Liver (tissue), 9 donors: Measurements from ENCODE around the gene SAFB2. TPM values are rescaled to one million over a fixed set of nuclear protein-coding genes. Genes with fewer than 3 reads are reported as not detected.

Experiments
- DNase-seq: peaks from one replicate; pipeline ENCODE4 v3.0.0-alpha.2; 2017; ENCODE audit warnings: low spot score
- H3K27ac ChIP-seq, 2 donors: one replicate each; pipeline ENCODE4 v1.7.0; 2013; ENCODE audit warnings: inconsistent platforms in 2 of 2, low read length in 2 of 2, control low read depth in 1 of 2, low read depth in 1 of 2, mild to moderate bottlenecking in 1 of 2
- H3K27me3 ChIP-seq, 4 donors: one replicate each; pipeline versions ENCODE4 v1.6.1 to v1.7.0; 2013; ENCODE audit warnings: low read length in 3 of 4, inconsistent platforms in 1 of 4, mild to moderate bottlenecking in 1 of 4, moderate library complexity in 1 of 4; ENCODE audit not compliant: control insufficient read depth in 4 of 4, insufficient read depth in 4 of 4
- H3K36me3 ChIP-seq, 4 donors: one replicate each; pipeline versions ENCODE4 v1.6.1 to v1.7.0; 2013; ENCODE audit warnings: low read length in 3 of 4, mild to moderate bottlenecking in 3 of 4, low read depth in 1 of 4, moderate library complexity in 1 of 4; ENCODE audit not compliant: control insufficient read depth in 4 of 4, insufficient read depth in 3 of 4
- H3K4me1 ChIP-seq, 4 donors: one replicate each; pipeline versions ENCODE4 v1.6.1 to v1.7.0; 2013; ENCODE audit warnings: low read length in 3 of 4, mild to moderate bottlenecking in 3 of 4, moderate library complexity in 1 of 4; ENCODE audit not compliant: control insufficient read depth in 4 of 4, insufficient read depth in 4 of 4
- H3K4me3 ChIP-seq, 3 donors: one replicate each; pipeline versions ENCODE4 v1.6.1 to v1.7.0; 2013; ENCODE audit warnings: low read length in 3 of 3, control low read depth in 1 of 3, low read depth in 1 of 3, mild to moderate bottlenecking in 1 of 3
- H3K9ac ChIP-seq, 2 donors: one replicate each; pipeline ENCODE4 v1.7.0; 2013; ENCODE audit warnings: low read length in 2 of 2, mild to moderate bottlenecking in 2 of 2, moderate library complexity in 2 of 2, control low read depth in 1 of 2, low read depth in 1 of 2
- H3K9me3 ChIP-seq, 4 donors: one replicate each; pipeline versions ENCODE4 v1.6.1 to v1.7.0; 2013; ENCODE audit warnings: low read length in 3 of 4; ENCODE audit not compliant: control insufficient read depth in 4 of 4
- EGR1 ChIP-seq, 2 donors: IDR thresholded peaks; 2 replicates each; pipeline ENCODE4 v1.6.1; 2016 to 2018; ENCODE audit warnings: antibody characterized with exemption in 2 of 2, low read depth in 2 of 2
- FOXA1 ChIP-seq: IDR thresholded peaks from 2 replicates; pipeline ENCODE4 v1.6.1; 2016; ENCODE audit warnings: antibody characterized with exemption
- FOXA2 ChIP-seq: IDR thresholded peaks from 2 replicates; pipeline ENCODE4 v1.6.1; 2016; ENCODE audit warnings: antibody characterized with exemption
- GABPA ChIP-seq, 2 donors: IDR thresholded peaks in 1 of 2; conservative IDR thresholded peaks in 1 of 2; 2 replicates each; pipeline ENCODE4 v1.6.1; 2016; ENCODE audit warnings: antibody characterized with exemption in 2 of 2, mild to moderate bottlenecking in 1 of 2, moderate library complexity in 1 of 2
- HNF4A ChIP-seq, 2 donors: conservative IDR thresholded peaks; 2 replicates each; pipeline ENCODE4 v1.6.1; 2016; ENCODE audit warnings: antibody characterized with exemption in 2 of 2, mild to moderate bottlenecking in 2 of 2
- HNF4G ChIP-seq: IDR thresholded peaks from 2 replicates; pipeline ENCODE4 v1.6.1; 2016; ENCODE audit warnings: antibody characterized with exemption
- JUND ChIP-seq, 2 donors: IDR thresholded peaks; 2 replicates each; pipeline ENCODE4 v1.6.1; 2016; ENCODE audit warnings: antibody characterized with exemption in 2 of 2
- NR2F2 ChIP-seq: IDR thresholded peaks from 2 replicates; pipeline ENCODE4 v1.6.1; 2016; ENCODE audit warnings: antibody characterized with exemption
- RAD21 ChIP-seq, 2 donors: IDR thresholded peaks; 2 replicates each; pipeline ENCODE4 v1.6.1; 2016; ENCODE audit warnings: antibody characterized with exemption in 2 of 2, mild to moderate bottlenecking in 2 of 2
- RXRA ChIP-seq, 2 donors: IDR thresholded peaks; 2 replicates each; pipeline ENCODE4 v1.6.1; 2017 to 2018; ENCODE audit warnings: antibody characterized with exemption in 2 of 2, mild to moderate bottlenecking in 1 of 2
- SP1 ChIP-seq: IDR thresholded peaks from 2 replicates; pipeline ENCODE4 v1.6.1; 2018; ENCODE audit warnings: antibody characterized with exemption, mild to moderate bottlenecking
- TAF1 ChIP-seq: conservative IDR thresholded peaks from 2 replicates; pipeline ENCODE4 v1.6.1; 2016; ENCODE audit warnings: antibody characterized with exemption, mild to moderate bottlenecking
- YY1 ChIP-seq: IDR thresholded peaks from 2 replicates; pipeline ENCODE4 v1.6.1; 2016; ENCODE audit warnings: antibody characterized with exemption, mild to moderate bottlenecking
- WGBS: extraction: QIAGEN DNeasy Blood & Tissue Kit; methylation state at CpG from one replicate; pipeline ENCODE4 v1.1.7; 2013; 5-methylcytosine and 5-hydroxymethylcytosine counted together
- polyA plus RNA-seq, 2 donors: library from polyadenylated mRNA; stranded (reverse) in 1 of 2; unstranded in 1 of 2; fragments of 200-250 nt in 1 of 2; fragments of >200 nt in 1 of 2; fragmentation: Nextera tagmentation in 1 of 2; extraction: Ambion mirVana in 1 of 2; gene quantifications; one replicate each; pipeline versions ENCODE4 v1.2.1 to v1.2.3, GENCODE V29; 2013 to 2015
- total RNA-seq, 2 donors: library from RNA; depleted of rRNA; stranded (reverse); fragments of >200 nt; gene quantifications; one replicate each; pipeline ENCODE4 v1.2.3, GENCODE V29; 2014
- TF ChIP-seq, protein P1 (sequence below): IDR thresholded peaks from 2 replicates; pipeline ENCODE4 v1.6.1; 2016; ENCODE audit warnings: antibody characterized with exemption, mild to moderate bottlenecking
- TF ChIP-seq, protein P2 (sequence below): IDR thresholded peaks from 2 replicates; pipeline ENCODE4 v1.6.1; 2016; ENCODE audit warnings: antibody characterized with exemption
- TF ChIP-seq, protein P3 (sequence below): fragments of 150-350 bp; IDR thresholded peaks from 2 replicates; pipeline ENCODE4 v1.5.1; 2017; ENCODE audit warnings: improper control_type of control experiment, low read depth, low read length; ENCODE audit not compliant: missing input control
- TF ChIP-seq, protein P4 (sequence below): IDR thresholded peaks from 2 replicates; pipeline ENCODE4 v1.6.1; 2016; ENCODE audit warnings: antibody characterized with exemption
- TF ChIP-seq, protein P5 (sequence below): IDR thresholded peaks from 2 replicates; pipeline ENCODE4 v1.6.1; 2016; ENCODE audit warnings: antibody characterized with exemption
- donor health status: healthy.
- donor health status: healthy.
- donor health status: healthy.
- donor health status: healthy.
- donor health status: healthy.

The SAFB2 gene
- total and polyA plus RNA-seq, 4 donors: 18.7 to 57.8 (median 28.5) TPM

DNA sequence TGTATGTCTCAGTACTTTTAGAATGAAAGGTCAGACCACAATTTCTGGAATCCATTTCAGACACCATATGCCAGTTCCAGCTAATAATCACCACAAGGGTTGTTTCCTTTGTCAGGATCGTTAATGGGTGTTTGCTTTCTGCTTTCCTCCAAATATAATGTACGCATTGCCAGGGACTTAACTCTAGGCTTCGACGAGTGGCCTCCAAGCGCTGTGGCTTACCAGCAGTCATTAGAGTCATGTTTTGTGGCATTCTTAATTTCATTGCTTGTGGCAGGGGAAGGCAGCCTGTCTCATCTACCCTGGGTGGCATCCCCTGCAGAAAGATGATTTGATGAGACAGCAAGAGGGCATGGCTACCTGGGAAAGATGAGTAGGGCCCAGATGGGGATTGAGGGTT is 22.8 kb upstream of the SAFB2 start:
- Histone ChIP-seq H3K9me3 (no peaks in the 10 kb centered on the region), H3K4me3 (no peak overlapping the region), H3K4me1 (peaks cover 9 to 43% (median 32%) of the 10 kb centered on the region in 4 donors), H3K36me3 (peaks cover 9 to 42% (median 35%) of the 10 kb centered on the region in 4 donors), H3K27ac (no peak overlapping the region), H3K9ac (no peak overlapping the region), H3K27me3 (no peaks in the 10 kb centered on the region)
- TF ChIP-seq SP1: no peak
- no peak for TF ChIP-seq HNF4A (conservative IDR thresholded peaks at IDR 0.05)
- TF ChIP-seq TAF1: no peak
- no peak for TF ChIP-seq HNF4G
- TF ChIP-seq, protein P1, sequence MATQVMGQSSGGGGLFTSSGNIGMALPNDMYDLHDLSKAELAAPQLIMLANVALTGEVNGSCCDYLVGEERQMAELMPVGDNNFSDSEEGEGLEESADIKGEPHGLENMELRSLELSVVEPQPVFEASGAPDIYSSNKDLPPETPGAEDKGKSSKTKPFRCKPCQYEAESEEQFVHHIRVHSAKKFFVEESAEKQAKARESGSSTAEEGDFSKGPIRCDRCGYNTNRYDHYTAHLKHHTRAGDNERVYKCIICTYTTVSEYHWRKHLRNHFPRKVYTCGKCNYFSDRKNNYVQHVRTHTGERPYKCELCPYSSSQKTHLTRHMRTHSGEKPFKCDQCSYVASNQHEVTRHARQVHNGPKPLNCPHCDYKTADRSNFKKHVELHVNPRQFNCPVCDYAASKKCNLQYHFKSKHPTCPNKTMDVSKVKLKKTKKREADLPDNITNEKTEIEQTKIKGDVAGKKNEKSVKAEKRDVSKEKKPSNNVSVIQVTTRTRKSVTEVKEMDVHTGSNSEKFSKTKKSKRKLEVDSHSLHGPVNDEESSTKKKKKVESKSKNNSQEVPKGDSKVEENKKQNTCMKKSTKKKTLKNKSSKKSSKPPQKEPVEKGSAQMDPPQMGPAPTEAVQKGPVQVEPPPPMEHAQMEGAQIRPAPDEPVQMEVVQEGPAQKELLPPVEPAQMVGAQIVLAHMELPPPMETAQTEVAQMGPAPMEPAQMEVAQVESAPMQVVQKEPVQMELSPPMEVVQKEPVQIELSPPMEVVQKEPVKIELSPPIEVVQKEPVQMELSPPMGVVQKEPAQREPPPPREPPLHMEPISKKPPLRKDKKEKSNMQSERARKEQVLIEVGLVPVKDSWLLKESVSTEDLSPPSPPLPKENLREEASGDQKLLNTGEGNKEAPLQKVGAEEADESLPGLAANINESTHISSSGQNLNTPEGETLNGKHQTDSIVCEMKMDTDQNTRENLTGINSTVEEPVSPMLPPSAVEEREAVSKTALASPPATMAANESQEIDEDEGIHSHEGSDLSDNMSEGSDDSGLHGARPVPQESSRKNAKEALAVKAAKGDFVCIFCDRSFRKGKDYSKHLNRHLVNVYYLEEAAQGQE: no peak
- no peak for TF ChIP-seq FOXA2
- TF ChIP-seq JUND (IDR thresholded peaks at IDR 0.05): no peak
- TF ChIP-seq, protein P2, sequence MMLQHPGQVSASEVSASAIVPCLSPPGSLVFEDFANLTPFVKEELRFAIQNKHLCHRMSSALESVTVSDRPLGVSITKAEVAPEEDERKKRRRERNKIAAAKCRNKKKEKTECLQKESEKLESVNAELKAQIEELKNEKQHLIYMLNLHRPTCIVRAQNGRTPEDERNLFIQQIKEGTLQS: no peak
- no peak for TF ChIP-seq YY1
- no peak for TF ChIP-seq FOXA1
- no peak for TF ChIP-seq NR2F2
- TF ChIP-seq RAD21 (IDR thresholded peaks at IDR 0.05): no peak
- no peak for TF ChIP-seq EGR1 (IDR thresholded peaks at IDR 0.05; ENCODE audit: low read depth in 2 of 2)
- no peak for TF ChIP-seq RXRA (IDR thresholded peaks at IDR 0.05)
- TF ChIP-seq, protein P3, sequence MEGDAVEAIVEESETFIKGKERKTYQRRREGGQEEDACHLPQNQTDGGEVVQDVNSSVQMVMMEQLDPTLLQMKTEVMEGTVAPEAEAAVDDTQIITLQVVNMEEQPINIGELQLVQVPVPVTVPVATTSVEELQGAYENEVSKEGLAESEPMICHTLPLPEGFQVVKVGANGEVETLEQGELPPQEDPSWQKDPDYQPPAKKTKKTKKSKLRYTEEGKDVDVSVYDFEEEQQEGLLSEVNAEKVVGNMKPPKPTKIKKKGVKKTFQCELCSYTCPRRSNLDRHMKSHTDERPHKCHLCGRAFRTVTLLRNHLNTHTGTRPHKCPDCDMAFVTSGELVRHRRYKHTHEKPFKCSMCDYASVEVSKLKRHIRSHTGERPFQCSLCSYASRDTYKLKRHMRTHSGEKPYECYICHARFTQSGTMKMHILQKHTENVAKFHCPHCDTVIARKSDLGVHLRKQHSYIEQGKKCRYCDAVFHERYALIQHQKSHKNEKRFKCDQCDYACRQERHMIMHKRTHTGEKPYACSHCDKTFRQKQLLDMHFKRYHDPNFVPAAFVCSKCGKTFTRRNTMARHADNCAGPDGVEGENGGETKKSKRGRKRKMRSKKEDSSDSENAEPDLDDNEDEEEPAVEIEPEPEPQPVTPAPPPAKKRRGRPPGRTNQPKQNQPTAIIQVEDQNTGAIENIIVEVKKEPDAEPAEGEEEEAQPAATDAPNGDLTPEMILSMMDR: no peak
- TF ChIP-seq, protein P4, sequence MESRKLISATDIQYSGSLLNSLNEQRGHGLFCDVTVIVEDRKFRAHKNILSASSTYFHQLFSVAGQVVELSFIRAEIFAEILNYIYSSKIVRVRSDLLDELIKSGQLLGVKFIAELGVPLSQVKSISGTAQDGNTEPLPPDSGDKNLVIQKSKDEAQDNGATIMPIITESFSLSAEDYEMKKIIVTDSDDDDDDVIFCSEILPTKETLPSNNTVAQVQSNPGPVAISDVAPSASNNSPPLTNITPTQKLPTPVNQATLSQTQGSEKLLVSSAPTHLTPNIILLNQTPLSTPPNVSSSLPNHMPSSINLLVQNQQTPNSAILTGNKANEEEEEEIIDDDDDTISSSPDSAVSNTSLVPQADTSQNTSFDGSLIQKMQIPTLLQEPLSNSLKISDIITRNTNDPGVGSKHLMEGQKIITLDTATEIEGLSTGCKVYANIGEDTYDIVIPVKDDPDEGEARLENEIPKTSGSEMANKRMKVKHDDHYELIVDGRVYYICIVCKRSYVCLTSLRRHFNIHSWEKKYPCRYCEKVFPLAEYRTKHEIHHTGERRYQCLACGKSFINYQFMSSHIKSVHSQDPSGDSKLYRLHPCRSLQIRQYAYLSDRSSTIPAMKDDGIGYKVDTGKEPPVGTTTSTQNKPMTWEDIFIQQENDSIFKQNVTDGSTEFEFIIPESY: no peak
- TF ChIP-seq, protein P5, sequence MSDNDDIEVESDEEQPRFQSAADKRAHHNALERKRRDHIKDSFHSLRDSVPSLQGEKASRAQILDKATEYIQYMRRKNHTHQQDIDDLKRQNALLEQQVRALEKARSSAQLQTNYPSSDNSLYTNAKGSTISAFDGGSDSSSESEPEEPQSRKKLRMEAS: no peak
- TF ChIP-seq GABPA (IDR thresholded peaks at IDR 0.05 in 1 of 2, conservative IDR thresholded peaks at IDR 0.05 in 1 of 2): no peak
- WGBS: 92% methylated on average over 5 of the region's 5 CpGs
- DNase-seq: no peak
